T-helper 2 cell treated with Interferon-gamma antibody and Interleukin-4, amounts not matched to agents 5 μg/mL and 100 μg/mL, for 36 hours (primary cell): Measurements from ENCODE around the gene DCBLD2.

Experiments used
- DNase-seq: peaks from one replicate; pipeline ENCODE4 v3.0.0; 2021; ENCODE audit warnings: low spot score
- H3K27ac Mint-ChIP-seq: one replicate; pipeline ENCODE4 v1.8.0; 2021; ENCODE audit warnings: mild to moderate bottlenecking, mixed read lengths
- H3K27me3 Mint-ChIP-seq: one replicate; pipeline ENCODE4 v1.8.0; 2021; ENCODE audit warnings: low read depth, mixed read lengths
- H3K36me3 Mint-ChIP-seq: one replicate; pipeline ENCODE4 v1.8.0; 2021; ENCODE audit warnings: low read depth, mixed read lengths
- H3K4me1 Mint-ChIP-seq: one replicate; pipeline ENCODE4 v1.8.0; 2021; ENCODE audit warnings: low read depth, mixed read lengths
- H3K4me3 Mint-ChIP-seq: one replicate; pipeline ENCODE4 v1.8.0; 2022; ENCODE audit warnings: mild to moderate bottlenecking, moderate library complexity, mixed read lengths
- H3K9me3 Mint-ChIP-seq: one replicate; pipeline ENCODE4 v1.8.0; 2021; ENCODE audit warnings: mixed read lengths

The DCBLD2 gene

GRCh38 chr3:98901392-98902350, at the start of gene DCBLD2:
Gene DCBLD2, minus strand, starts transcription at chr3:98901695. Its CDS starts 369 bp downstream, at chr3:98901326.
- Mint-ChIP-seq H3K27ac (peak within 1 kb of the TSS; percentile 75), H3K9me3 (no peaks in the 10 kb centered on the region), H3K4me3 (peak within 1 kb of the TSS; percentile 88), H3K36me3 (no peaks in the 10 kb centered on the region), H3K4me1 (peaks cover 17% of the 10 kb centered on the region), H3K27me3 (peaks cover 23% of the 10 kb centered on the region)
- DNase-seq: peak; percentile 97

- H3K27ac Mint-ChIP-seq: no peak overlapping the region
- no peaks in the 10 kb centered on the region for H3K36me3 Mint-ChIP-seq
- no peak for DNase-seq
- H3K4me3 Mint-ChIP-seq: no peak overlapping the region
- H3K9me3 Mint-ChIP-seq: no peaks in the 10 kb centered on the region
- peaks cover 5% of the 10 kb centered on the region for H3K27me3 Mint-ChIP-seq
- no peaks in the 10 kb centered on the region for H3K4me1 Mint-ChIP-seq
These were observed 44.2 kb upstream of the DCBLD2 start for GRCh38 chr3:98945666-98946065.

DNA sequence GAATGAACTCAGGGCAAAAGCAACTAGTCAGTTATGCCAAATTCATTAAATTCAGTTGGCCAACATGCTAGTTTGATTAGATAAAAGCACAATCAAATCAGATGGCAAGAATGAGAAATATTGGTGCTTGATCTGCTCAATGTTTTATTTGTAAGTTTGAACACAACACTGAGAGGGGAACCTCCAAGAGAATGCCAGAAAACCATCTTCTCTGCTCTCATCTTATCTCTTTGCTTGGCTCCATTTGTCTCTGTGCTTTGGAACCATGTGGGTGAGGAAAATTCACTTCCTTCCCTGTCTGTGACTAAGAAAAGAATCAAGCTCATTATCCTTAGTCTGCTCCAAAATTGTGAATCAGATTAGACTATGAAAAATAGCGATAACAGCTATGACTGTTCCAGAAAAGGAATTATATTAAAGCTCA, 43.6 kb upstream of the DCBLD2 start:
- no peaks in the 10 kb centered on the region for H3K4me1 Mint-ChIP-seq
- DNase-seq: no peak
- H3K36me3 Mint-ChIP-seq: no peaks in the 10 kb centered on the region

DNA sequence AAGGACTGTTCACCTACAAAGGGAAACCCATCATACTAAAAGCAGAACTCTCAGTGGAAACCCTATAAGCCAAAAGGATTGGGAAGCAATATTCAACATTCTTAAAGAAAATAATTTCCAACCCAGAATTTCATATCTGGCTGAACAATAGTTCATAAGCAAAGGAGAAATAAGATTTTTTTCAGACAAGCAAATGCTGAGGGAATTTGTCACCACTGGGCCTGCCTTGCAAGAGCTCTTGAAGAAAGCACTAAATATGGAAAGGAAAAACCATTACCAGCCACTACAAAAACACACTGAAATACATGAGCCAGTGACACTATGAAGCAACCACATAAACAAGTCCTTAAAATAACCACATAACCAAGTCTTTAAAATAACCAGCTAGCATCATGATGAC, 28.9 kb upstream of the DCBLD2 start:
- no peaks in the 10 kb centered on the region for H3K4me1 Mint-ChIP-seq
- H3K4me3 Mint-ChIP-seq: no peak overlapping the region
- no peak overlapping the region for H3K27ac Mint-ChIP-seq
- H3K36me3 Mint-ChIP-seq: no peaks in the 10 kb centered on the region
- no peak for DNase-seq
- no peaks in the 10 kb centered on the region for H3K27me3 Mint-ChIP-seq
- H3K9me3 Mint-ChIP-seq: no peaks in the 10 kb centered on the region

More for the DNA sequence above, 43.6 kb upstream of the DCBLD2 start:
- H3K27ac Mint-ChIP-seq: no peak overlapping the region
- H3K27me3 Mint-ChIP-seq: peaks cover 5% of the 10 kb centered on the region
- no peaks in the 10 kb centered on the region for H3K9me3 Mint-ChIP-seq
- H3K4me3 Mint-ChIP-seq: no peak overlapping the region

DNA sequence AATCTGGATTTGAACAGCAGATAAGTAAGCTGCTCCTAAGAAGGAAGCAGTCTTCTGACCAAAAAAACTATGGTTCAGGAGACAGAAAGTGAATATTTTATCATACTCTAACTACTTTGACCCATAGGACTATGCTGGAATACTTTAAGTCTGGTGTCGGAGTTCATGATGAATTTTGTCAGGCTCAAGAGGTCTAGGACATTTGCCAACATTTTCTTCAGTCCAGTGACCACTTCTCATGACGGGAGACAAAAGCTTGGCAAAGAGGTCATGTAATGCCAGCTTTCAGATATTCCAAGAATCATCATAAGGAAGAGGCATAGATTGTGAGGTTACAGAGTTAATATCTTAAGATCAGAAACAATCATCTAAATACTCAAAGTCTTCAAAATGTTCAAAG, 20.5 kb upstream of the DCBLD2 start:
- Mint-ChIP-seq H3K4me3 (no peak overlapping the region), H3K9me3 (no peaks in the 10 kb centered on the region), H3K27ac (no peak overlapping the region), H3K27me3 (peaks cover 21% of the 10 kb centered on the region), H3K36me3 (no peaks in the 10 kb centered on the region), H3K4me1 (no peaks in the 10 kb centered on the region)
- DNase-seq: no peak

DNA sequence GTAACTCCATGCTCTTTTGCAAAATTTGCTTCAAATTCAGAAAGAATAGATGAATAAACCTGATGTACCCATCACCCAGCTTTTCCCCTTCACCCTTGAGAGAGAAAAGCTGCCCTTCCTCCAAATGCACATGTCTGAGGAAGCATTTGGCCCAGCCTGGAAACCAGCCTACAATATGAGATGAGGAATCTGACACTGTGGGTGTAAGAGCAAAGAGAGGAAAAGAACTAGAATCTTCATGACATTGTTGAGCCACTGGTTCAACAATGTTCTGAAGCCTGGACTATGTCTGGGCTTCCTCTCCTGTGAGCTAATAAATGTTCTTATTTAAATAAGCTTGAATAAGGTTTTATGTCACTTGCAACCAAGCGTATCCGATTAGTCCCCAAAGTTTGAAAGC, 18.7 kb upstream of the DCBLD2 start:
- Mint-ChIP-seq H3K27me3 (peaks cover 21% of the 10 kb centered on the region), H3K27ac (no peak overlapping the region), H3K36me3 (no peaks in the 10 kb centered on the region), H3K4me1 (no peaks in the 10 kb centered on the region), H3K4me3 (no peak overlapping the region), H3K9me3 (no peaks in the 10 kb centered on the region)
- no peak for DNase-seq

DNA sequence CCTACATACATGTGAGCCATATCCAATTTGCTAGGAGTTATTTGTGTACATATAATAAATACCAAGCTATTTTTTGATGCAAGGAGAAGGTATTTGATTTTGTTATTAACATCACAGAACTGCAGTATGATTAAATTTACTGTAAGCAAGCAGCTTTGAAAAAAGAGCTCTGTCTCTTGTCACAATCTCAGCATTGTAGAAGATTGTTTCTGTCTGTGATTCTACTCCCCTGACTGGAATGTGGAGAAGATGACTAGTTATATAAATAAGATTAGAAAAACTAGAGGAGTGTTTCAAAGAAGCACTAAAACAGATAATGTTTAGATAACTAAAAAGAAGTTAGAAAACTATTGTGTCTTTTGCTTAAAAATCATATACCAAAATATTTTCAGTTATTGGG, 17.1 kb upstream of the DCBLD2 start:
- H3K27me3 Mint-ChIP-seq: peaks cover 21% of the 10 kb centered on the region
- H3K4me3 Mint-ChIP-seq: no peak overlapping the region
- H3K4me1 Mint-ChIP-seq: no peaks in the 10 kb centered on the region
- no peak overlapping the region for H3K27ac Mint-ChIP-seq
- DNase-seq: no peak
- no peaks in the 10 kb centered on the region for H3K36me3 Mint-ChIP-seq
- H3K9me3 Mint-ChIP-seq: no peaks in the 10 kb centered on the region

DNA sequence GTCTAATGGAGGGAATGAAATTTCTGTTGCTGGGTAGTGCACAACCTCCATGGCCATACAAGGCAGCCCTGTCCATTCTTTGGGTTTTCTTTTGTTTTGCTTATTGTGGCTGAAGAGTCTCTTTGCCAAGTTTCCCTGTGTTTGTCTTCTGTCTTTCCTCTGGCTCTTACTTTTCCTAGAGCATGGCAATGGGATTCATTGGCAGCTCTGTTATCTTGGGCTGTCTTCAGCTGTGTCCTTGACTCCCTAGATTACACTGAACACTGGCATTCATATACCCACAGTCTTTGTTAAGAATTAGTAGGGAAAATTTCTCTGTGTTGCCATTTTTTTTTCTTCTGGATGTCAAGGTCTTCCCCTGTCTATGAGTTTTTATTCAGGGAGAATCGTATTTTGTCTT, 16.1 kb upstream of the DCBLD2 start:
- no peaks in the 10 kb centered on the region for H3K4me1 Mint-ChIP-seq
- DNase-seq: no peak
- peaks cover 21% of the 10 kb centered on the region for H3K27me3 Mint-ChIP-seq
- no peaks in the 10 kb centered on the region for H3K9me3 Mint-ChIP-seq
- no peak overlapping the region for H3K4me3 Mint-ChIP-seq
- no peaks in the 10 kb centered on the region for H3K36me3 Mint-ChIP-seq
- H3K27ac Mint-ChIP-seq: no peak overlapping the region

DNA sequence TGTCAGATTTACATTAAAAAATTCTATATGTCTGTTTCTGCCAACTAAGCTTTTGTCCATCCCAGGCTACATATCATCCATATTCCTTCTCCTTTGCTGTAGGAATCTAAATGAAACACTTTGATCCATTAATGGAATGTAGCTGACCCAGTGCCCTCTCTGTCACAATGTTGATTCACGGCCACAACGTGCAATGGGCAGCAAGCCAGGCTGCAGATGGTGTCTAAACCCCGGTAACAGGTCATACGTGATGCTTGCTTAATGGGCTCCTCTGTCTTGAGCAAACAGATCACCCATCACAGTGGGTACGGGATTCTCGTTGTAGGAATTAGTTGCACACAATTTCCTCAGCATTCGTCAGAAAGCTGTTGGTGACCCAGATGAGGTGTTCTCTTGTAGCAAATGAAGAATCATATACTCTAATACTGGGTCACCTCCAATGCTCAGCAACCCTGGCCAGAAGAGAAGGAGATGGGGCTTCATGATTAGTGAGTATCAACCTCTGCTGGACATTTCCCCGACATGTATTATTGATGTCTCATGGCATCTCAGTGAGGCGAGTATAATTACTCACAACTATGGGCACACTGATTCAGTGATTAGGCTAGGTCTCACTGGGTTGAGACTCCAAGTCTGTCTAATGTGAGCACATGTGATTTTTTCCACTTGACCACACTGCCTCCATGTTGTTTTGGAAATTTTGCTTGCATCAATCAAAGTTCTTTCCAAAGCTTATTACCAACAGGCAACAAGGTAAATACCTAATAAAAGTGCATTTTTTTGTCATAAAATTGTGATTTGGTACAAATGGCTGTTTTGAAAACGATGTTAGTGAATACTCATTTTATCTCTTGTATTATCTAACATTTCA, 12.9 kb upstream of the DCBLD2 start:
- peaks cover 21% of the 10 kb centered on the region for H3K27me3 Mint-ChIP-seq
- no peaks in the 10 kb centered on the region for H3K4me1 Mint-ChIP-seq
- H3K4me3 Mint-ChIP-seq: no peak overlapping the region
- no peak overlapping the region for H3K27ac Mint-ChIP-seq
- DNase-seq: no peak
- no peaks in the 10 kb centered on the region for H3K36me3 Mint-ChIP-seq
- no peaks in the 10 kb centered on the region for H3K9me3 Mint-ChIP-seq

DNA sequence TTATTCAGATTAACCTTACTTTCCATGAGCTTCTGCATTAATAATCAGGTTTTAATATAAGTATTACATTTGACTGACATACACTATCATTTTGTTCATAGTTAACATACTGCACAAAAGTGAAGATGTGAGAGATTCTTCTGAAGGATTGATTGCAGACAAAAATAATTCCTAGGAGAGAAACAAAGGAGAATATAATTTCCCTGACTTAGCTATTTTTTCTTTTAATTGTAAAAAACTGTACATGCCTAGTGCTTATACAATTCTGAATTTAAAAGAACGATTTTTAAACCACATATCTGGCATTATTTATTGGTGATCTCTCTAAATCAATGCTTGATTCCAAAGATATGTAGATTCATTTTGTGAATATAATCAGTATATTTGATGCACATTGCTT, 11.0 kb upstream of the DCBLD2 start:
- no peaks in the 10 kb centered on the region for H3K9me3 Mint-ChIP-seq
- H3K36me3 Mint-ChIP-seq: no peaks in the 10 kb centered on the region

GRCh38 chr3:98906230-98906629, 4.7 kb upstream of the DCBLD2 start:
- Mint-ChIP-seq H3K9me3 (no peaks in the 10 kb centered on the region), H3K36me3 (no peaks in the 10 kb centered on the region), H3K4me3 (no peak overlapping the region), H3K27me3 (peaks cover 15% of the 10 kb centered on the region), H3K27ac (no peak overlapping the region), H3K4me1 (peaks cover 5% of the 10 kb centered on the region)
- no peak for DNase-seq

More for the DNA sequence above, 11.0 kb upstream of the DCBLD2 start:
- DNase-seq: no peak
- Mint-ChIP-seq H3K27ac (no peak overlapping the region), H3K4me1 (no peaks in the 10 kb centered on the region), H3K4me3 (no peak overlapping the region), H3K27me3 (peaks cover 15% of the 10 kb centered on the region)

DNA sequence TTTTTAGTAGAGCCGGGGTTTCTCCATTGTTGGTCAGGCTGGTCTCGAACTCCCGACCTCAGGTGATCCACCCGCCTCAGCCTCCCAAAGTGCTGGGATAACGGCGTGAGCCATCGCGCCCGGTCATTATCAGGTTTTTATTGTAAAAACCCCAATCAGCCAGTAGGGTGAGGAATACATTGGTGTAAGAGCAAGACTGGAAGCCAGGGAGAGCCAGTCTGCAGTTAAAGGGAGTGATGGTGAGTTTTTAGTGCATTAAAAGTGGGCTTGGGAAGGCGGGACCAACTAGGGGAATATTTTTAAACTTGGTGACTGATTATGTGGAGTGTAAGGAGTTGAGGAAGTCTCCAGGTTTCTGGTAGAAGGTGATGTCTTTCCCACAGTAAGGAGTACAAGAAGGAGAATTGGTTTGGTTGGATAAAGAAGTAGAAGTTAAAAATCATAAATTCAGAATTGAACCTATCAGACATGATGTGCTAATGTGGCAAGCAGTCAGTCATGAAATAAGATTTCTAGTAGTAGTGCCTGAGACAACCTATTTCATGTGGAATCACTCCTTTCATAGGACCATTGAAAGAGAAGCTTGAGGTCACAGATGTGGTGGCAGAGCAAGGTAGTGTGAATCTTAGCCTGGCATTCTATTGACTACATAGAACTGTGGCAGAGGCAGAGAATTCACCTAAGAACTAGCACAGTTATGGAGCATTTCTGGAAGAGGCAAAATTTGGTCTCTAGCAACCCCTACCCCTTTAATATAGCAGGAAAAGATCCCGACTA, 2.4 kb upstream of the DCBLD2 start:
- no peak for DNase-seq
- Mint-ChIP-seq H3K9me3 (no peaks in the 10 kb centered on the region), H3K4me1 (peaks cover 17% of the 10 kb centered on the region), H3K27me3 (peaks cover 21% of the 10 kb centered on the region), H3K36me3 (no peaks in the 10 kb centered on the region), H3K4me3 (no peak overlapping the region), H3K27ac (no peak overlapping the region)

DNA sequence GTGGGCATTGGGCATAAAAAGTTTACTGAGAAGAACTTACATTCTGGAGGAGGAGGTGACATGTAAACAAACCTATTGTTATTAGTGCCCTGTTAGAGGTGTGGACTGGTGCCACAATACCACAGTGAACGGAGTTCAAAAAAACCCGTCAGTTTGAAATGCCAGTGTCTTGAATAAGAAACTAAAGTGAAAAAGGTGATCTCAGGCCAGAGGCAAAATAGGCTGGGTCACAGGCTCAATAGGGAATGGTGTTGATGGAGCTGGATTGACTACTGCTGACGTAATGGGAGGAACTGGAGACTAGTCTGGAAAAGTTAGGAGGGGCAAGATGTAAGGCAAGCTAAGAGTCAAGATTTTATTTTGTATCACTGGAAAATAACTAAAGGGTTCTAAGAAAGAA, 1.6 kb upstream of the DCBLD2 start:
- no peaks in the 10 kb centered on the region for H3K9me3 Mint-ChIP-seq
- no peak for DNase-seq
- H3K36me3 Mint-ChIP-seq: no peaks in the 10 kb centered on the region
- H3K4me3 Mint-ChIP-seq: no peak overlapping the region
- H3K27me3 Mint-ChIP-seq: peaks cover 18% of the 10 kb centered on the region
- H3K27ac Mint-ChIP-seq: no peak overlapping the region
- H3K4me1 Mint-ChIP-seq: peaks cover 17% of the 10 kb centered on the region
